ENCODE measurements around the gene NUP50.

GRCh38 chr22:45142376-45142775 is 21.3 kb upstream of the NUP50 start:
- TF ChIP-seq CTCF (IDR thresholded peaks at IDR 0.05) (no peak), POLR2AphosphoS5 (IDR thresholded peaks at IDR 0.05) (no peak), POLR2A (IDR thresholded peaks at IDR 0.05) (no peak), EP300 (IDR thresholded peaks at IDR 0.05) (no peak)
